PC-3 (cell line): ENCODE measurements around the gene ARHGEF17.

Experiments used
- EZH2 ChIP-seq: fragments of 300-600 bp; sonication (generic); IDR thresholded peaks from one replicate; pipeline ENCODE4 v1.6.1; 2017; ENCODE audit warnings: antibody characterized with exemption, mild to moderate bottlenecking, low read length; ENCODE audit not compliant: unreplicated experiment
- EZH2phosphoT487 ChIP-seq: fragments of 300-600 bp; sonication (generic); IDR thresholded peaks from 2 replicates; pipeline ENCODE4 v1.6.1; 2018; ENCODE audit warnings: mild to moderate bottlenecking, antibody characterized with exemption, low read length, borderline replicate concordance
- TF ChIP-seq, protein P1 (sequence below): fragments of 300-600 bp; sonication (generic); conservative IDR thresholded peaks from 2 replicates; pipeline ENCODE4 v1.5.1; 2017; ENCODE audit warnings: antibody characterized with exemption, low read depth, mild to moderate bottlenecking, low read length

DNA sequence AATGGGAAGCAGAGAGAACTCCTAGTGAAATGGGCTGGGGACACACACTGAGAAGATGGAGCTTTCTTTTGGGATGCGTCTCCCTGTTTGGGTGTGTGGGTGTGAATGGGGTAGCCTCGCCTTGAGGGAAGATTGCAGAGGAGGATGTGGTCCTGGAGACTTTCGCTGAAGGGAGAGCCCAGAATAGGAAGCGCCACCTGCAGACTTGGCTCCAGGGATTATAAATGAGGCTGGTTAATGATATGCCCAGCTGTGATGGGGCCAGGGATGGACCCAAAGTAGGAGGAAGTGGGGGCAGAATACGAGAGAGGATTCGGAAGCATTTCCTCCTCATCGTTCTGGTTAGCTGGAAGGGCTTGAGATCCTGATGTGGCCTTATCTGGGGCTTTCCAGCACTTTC lies 81.8 kb downstream of the ARHGEF17 start:
- TF ChIP-seq, protein P1, sequence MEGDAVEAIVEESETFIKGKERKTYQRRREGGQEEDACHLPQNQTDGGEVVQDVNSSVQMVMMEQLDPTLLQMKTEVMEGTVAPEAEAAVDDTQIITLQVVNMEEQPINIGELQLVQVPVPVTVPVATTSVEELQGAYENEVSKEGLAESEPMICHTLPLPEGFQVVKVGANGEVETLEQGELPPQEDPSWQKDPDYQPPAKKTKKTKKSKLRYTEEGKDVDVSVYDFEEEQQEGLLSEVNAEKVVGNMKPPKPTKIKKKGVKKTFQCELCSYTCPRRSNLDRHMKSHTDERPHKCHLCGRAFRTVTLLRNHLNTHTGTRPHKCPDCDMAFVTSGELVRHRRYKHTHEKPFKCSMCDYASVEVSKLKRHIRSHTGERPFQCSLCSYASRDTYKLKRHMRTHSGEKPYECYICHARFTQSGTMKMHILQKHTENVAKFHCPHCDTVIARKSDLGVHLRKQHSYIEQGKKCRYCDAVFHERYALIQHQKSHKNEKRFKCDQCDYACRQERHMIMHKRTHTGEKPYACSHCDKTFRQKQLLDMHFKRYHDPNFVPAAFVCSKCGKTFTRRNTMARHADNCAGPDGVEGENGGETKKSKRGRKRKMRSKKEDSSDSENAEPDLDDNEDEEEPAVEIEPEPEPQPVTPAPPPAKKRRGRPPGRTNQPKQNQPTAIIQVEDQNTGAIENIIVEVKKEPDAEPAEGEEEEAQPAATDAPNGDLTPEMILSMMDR, result no peak
- TF ChIP-seq EZH2 (no peak), EZH2phosphoT487 (no peak)
